ENCODE data around the gene APEH. TPM values are rescaled to one million over a fixed set of nuclear protein-coding genes. Genes with fewer than 3 reads are reported as not detected.

The APEH gene
- total RNA-seq, 1 experiment from 2014 or later, result 215 TPM

DNA sequence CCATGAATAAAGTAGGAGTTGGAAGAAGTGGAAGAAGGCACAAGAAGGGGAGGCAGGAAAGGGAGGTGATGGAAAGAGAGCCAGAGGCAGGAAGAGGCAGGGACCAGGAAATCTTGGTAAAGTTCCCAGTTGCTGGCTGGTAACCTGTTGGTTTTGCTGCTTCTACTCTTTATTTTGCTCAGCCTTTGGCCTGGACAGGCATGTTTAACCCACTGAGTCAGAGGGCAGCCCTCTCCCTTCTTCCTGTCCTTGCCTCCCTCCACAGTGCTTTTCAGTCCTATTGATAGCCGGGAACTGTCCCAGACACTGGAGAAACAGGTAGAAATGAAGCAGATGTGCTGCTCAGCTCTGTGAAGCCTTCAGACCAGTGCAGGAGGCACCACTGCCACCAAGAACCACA is 43.4 kb upstream of the APEH start:
- WGBS (ENCODE audit: extremely low coverage, insufficient read length, low lambda C conversion rate), result no CpG with 5 or more reads among the region's 1 CpG
- no peaks in the 10 kb centered on the region for H3K4me1 Mint-ChIP-seq
- H3K27ac Mint-ChIP-seq, result 0 out of 7 replicates have a peak overlapping the region, but pooled peaks of 1 of the 3 experiments have one; percentile 21

More for the DNA sequence above, 43.4 kb upstream of the APEH start:
- Histone ChIP-seq H3K4me2 (ENCODE audit: insufficient read depth, insufficient read length, low read length) (no peak overlapping the region), H2AFZ (ENCODE audit: low read length) (no peak overlapping the region), H2AK5ac (ENCODE audit: insufficient read length, low read length) (no peak overlapping the region), H2BK20ac (ENCODE audit: low read depth, low read length, poor library complexity, severe bottlenecking) (no peak overlapping the region), H4K20me1 (ENCODE audit: control insufficient read depth, insufficient read depth, insufficient read length) (no peaks in the 10 kb centered on the region), H2BK120ac (ENCODE audit: low read depth, low read length, poor library complexity, severe bottlenecking) (no peak overlapping the region), H3K4ac (ENCODE audit: low read depth, low read length) (no peak overlapping the region), H3K79me1 (ENCODE audit: insufficient read depth, low read depth, low read length, poor library complexity, severe bottlenecking) (no peaks in the 10 kb centered on the region), H3K56ac (ENCODE audit: insufficient read length, low read depth, low read length) (no peak overlapping the region), H3K23ac (ENCODE audit: insufficient read length, low read depth, low read length) (no peak overlapping the region), H3K23me2 (ENCODE audit: insufficient read length, low read depth, low read length, poor library complexity, severe bottlenecking) (no peaks in the 10 kb centered on the region), H3K9ac (ENCODE audit: extremely low read depth, insufficient read length, low read length) (no peak overlapping the region), H3K27me3 (ENCODE audit: insufficient read depth, low read length) (no peaks in the 10 kb centered on the region), H3K27ac (ENCODE audit: insufficient read length, low read depth, low read length) (no peak overlapping the region), H3K9me3 (ENCODE audit: control insufficient read depth, low read depth, low read length) (no peaks in the 10 kb centered on the region), H3K79me2 (ENCODE audit: insufficient read depth, low read length) (no peaks in the 10 kb centered on the region), H3K18ac (ENCODE audit: insufficient read length, low read depth, low read length) (no peak overlapping the region), H2BK15ac (ENCODE audit: low read depth, low read length) (no peak overlapping the region), H3T11ph (ENCODE audit: low read length) (no peak overlapping the region), H4K91ac (ENCODE audit: insufficient read length, low read depth, low read length) (no peak overlapping the region), H3K4me1 (ENCODE audit: insufficient read depth, low read length) (no peaks in the 10 kb centered on the region), H4K8ac (replicated peaks; ENCODE audit: insufficient read length, low read depth, low read length) (no peak overlapping the region), H4K5ac (ENCODE audit: insufficient read length, low read depth, low read length) (no peak overlapping the region), H2BK12ac (ENCODE audit: insufficient read length, low read depth, low read length) (no peak overlapping the region), H2BK5ac (ENCODE audit: insufficient read length, low read length) (no peak overlapping the region), H3K14ac (ENCODE audit: insufficient read depth, low read length) (no peak overlapping the region; the same call in 1 of the 2 replicates)
- TF ChIP-seq, protein P1, sequence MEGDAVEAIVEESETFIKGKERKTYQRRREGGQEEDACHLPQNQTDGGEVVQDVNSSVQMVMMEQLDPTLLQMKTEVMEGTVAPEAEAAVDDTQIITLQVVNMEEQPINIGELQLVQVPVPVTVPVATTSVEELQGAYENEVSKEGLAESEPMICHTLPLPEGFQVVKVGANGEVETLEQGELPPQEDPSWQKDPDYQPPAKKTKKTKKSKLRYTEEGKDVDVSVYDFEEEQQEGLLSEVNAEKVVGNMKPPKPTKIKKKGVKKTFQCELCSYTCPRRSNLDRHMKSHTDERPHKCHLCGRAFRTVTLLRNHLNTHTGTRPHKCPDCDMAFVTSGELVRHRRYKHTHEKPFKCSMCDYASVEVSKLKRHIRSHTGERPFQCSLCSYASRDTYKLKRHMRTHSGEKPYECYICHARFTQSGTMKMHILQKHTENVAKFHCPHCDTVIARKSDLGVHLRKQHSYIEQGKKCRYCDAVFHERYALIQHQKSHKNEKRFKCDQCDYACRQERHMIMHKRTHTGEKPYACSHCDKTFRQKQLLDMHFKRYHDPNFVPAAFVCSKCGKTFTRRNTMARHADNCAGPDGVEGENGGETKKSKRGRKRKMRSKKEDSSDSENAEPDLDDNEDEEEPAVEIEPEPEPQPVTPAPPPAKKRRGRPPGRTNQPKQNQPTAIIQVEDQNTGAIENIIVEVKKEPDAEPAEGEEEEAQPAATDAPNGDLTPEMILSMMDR (conservative IDR thresholded peaks at IDR 0.05), result no peak
- peaks cover 0 to 10% (median 4%) of the 10 kb centered on the region in 3 experiments; a peak in 5 of 7 replicates for H3K36me3 Mint-ChIP-seq (ENCODE audit: insufficient read depth in 1 of 3, low read depth in 3 of 3)
- peaks cover 6% of the 10 kb centered on the region for H3K27me3 Mint-ChIP-seq (ENCODE audit: low read depth)
- DNase-seq, result no peak
- H3K4me3 Mint-ChIP-seq, result no peak overlapping the region
- H3K9me3 Mint-ChIP-seq, result peaks cover 5 to 12% of the 10 kb centered on the region in 2 experiments; a peak in 3 of 5 replicates
